NB4 (cell line): ENCODE measurements around the gene PRX.

Source experiments
- DNase-seq: peaks from one replicate; pipeline ENCODE4 v3.0.0; 2010; ENCODE audit warnings: low read depth
- H3K4me3 ChIP-seq: one replicate; pipeline ENCODE4 v1.5.1; 2011; ENCODE audit warnings: mild to moderate bottlenecking, low read depth, low read length, moderate library complexity
- MAX ChIP-seq: IDR thresholded peaks from 2 replicates; pipeline ENCODE4 v1.6.1; 2011; ENCODE audit warnings: low read depth, low read length
- MYC ChIP-seq: IDR thresholded peaks from 2 replicates; pipeline ENCODE4 v1.6.1; 2011; ENCODE audit warnings: low read depth, low read length
- POLR2A ChIP-seq: IDR thresholded peaks from 2 replicates; pipeline ENCODE4 v1.6.1; 2011; ENCODE audit warnings: mild to moderate bottlenecking; ENCODE audit not compliant: insufficient read length; ENCODE audit errors: extremely low read depth
- TF ChIP-seq, protein P1 (sequence below): IDR thresholded peaks from one replicate; pipeline ENCODE4 v1.5.1; 2012; ENCODE audit warnings: low read depth, low read length

PRX gene

DNA sequence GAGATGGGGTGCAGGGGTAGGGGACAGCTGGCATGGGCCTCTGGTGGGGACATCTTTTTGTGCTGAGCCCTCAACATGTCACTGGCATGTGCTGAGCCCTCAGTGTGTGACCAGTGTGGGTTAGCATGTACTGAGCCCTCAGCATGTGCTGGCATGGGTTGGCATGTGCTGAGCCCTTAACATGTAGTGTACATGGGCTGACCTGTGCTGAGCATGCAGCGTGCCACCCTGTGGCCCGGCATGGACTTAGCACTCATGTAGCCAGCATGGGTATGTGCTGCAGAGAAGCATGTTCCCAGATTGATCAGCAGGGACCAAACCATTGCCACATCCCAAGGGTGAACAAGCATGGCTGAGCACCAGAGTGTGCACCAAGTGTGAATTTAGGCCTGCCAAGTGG is 34.7 kb downstream of the PRX start:
- no peak overlapping the region for H3K4me3 ChIP-seq
- DNase-seq = no peak
- TF ChIP-seq, protein P1, sequence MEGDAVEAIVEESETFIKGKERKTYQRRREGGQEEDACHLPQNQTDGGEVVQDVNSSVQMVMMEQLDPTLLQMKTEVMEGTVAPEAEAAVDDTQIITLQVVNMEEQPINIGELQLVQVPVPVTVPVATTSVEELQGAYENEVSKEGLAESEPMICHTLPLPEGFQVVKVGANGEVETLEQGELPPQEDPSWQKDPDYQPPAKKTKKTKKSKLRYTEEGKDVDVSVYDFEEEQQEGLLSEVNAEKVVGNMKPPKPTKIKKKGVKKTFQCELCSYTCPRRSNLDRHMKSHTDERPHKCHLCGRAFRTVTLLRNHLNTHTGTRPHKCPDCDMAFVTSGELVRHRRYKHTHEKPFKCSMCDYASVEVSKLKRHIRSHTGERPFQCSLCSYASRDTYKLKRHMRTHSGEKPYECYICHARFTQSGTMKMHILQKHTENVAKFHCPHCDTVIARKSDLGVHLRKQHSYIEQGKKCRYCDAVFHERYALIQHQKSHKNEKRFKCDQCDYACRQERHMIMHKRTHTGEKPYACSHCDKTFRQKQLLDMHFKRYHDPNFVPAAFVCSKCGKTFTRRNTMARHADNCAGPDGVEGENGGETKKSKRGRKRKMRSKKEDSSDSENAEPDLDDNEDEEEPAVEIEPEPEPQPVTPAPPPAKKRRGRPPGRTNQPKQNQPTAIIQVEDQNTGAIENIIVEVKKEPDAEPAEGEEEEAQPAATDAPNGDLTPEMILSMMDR = no peak
- TF ChIP-seq POLR2A (no peak), MAX (no peak), MYC (no peak)

- H3K4me3 ChIP-seq = no peak overlapping the region
- TF ChIP-seq MYC (no peak), MAX (no peak), POLR2A (no peak)
- TF ChIP-seq, protein P1 = no peak
- DNase-seq = no peak
Observed at GRCh38 chr19:40377876-40378385, 35.2 kb downstream of the PRX start.

DNA sequence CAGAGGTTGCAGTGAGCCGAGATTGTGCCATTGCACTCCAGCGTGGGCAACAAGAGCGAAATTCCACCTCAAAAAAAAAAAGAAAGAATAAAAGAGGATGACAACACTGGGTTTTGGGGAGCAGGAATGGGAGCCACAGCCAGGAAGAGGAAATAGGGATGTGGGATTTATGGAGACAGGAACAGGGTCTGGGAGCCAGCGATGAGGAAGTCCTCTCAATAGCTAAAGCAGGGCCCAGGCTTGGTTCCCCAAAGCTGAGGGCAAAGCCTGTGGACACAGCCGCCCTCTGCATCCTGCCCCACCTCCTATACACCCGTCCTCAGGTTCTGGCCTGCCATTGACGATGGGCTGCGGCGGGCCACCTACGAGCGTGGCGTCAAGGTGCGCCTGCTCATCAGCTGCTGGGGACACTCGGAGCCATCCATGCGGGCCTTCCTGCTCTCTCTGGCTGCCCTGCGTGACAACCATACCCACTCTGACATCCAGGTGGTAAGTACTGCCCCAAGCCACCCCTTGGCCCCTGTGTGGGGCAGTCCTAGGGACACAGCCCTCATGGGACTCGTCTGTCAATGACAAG is 36.8 kb downstream of the PRX start:
- DNase-seq = no peak
- TF ChIP-seq, protein P1 = no peak
- TF ChIP-seq POLR2A = no peak
- TF ChIP-seq MYC = no peak
- TF ChIP-seq MAX = no peak
- no peak overlapping the region for H3K4me3 ChIP-seq

DNA sequence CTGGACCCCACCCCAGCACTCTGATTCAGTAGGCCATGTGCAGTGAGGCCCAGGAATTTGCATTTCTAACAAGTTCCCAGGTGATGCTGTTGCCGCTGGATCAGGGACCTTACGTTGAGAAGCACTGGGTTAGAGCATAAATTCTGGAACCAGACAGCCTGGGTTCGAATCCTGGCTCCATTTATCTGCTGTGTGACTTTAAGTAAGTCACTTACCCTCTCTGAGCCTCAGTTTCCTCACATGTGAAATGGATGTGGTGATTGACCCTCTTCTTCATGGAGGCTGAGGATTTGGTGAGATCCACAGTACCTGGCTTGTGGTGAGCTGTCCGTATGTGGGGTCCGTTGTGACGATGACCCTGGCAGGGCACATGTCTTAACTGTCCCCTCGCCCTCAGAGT is 39.1 kb downstream of the PRX start:
- H3K4me3 ChIP-seq = no peak overlapping the region
- no peak for TF ChIP-seq POLR2A
- TF ChIP-seq, protein P1 = no peak
- TF ChIP-seq MYC = no peak
- TF ChIP-seq MAX = no peak
- no peak for DNase-seq

- TF ChIP-seq MAX (no peak), MYC (no peak), POLR2A (no peak)
- TF ChIP-seq, protein P1 = no peak
Observed at GRCh38 chr19:40371802-40372122, 41.4 kb downstream of the PRX start.

More at GRCh38 chr19:40371802-40372122, 41.4 kb downstream of the PRX start:
- no peak overlapping the region for H3K4me3 ChIP-seq
- DNase-seq = no peak
